Measurements from ENCODE around the gene TAS2R13.

The TAS2R13 gene

DNA sequence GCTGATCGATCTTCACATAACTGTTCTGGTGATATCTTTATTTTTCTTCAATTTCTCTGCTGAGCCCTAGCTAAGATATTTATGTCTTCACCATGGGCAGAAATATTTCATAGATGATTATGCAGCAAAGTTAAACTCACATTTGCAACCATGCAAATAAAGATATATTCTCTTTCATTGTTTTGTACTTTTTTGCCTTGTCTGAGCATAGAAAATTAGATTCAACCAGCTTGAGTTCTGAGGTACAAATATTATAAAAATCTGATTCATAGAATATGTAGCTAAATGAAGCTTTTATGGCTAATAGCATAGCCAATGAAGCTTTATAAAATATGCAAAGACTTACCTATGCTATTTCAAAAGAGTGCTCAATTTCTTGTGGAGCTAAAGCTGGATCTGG is at the start of gene TAS2R13:
TAS2R13 (minus strand) TSS at position 101 of the 400 bp plus-strand sequence. CDS start 264 bp downstream, outside the sequence.
- no peak for DNase-seq

DNA sequence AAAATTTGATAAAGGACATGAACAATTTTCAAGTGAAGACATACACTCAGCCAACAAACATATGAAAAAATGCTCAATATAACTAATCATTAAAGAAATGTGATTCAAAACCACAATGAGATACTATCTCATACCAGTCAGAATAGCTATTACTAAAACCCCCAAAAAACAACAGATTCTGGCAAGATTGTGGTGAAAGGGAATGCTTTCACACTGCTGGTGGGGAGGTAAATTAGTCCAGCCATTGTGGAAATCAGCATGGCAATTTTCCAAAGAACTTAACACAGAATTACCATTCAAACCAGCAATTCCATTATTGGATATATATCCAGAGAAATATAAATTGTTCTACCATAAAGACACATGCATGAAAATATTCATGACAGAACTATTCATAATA is 48.4 kb upstream of the TAS2R13 start:
- DNase-seq = no peak

DNA sequence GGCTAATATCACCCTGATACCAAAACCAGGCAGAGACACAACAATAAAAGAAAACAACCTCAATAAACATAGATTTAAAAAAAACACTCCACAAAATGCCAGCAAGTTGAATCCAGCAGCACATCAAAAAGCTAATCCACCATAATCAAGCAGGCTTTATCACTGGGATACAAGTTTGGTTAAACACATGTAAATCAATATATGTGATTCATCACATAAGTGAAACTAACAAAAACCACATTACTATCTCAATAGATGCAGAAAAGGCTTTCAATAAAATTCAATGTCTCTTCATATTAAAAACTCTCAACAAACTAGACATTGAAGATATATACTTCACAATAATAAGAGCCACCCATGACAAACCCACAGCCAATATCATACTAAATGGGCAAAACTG is 46.7 kb upstream of the TAS2R13 start:
- DNase-seq = no peak

DNA sequence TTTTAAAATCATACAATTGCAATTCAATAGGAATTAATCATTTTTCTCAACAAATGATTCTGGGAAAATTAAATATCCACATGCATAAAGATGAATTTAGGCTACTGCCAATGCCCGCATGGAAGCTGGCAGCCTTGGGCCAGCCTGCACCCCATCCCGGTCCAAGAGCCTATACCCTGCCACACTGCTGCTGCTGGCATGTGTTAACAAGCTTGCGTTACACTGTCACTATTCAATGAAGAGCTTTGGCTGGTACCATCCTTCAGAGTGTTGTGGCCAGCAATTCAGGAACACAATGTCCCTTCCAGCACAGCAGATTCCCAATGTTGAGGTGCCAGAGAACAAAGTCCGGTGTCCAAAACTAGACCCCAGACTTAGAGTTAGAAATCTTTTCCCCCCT is 43.3 kb upstream of the TAS2R13 start:
- DNase-seq = no peak

GRCh38 chr12:10943167-10943566 is 33.8 kb upstream of the TAS2R13 start:
- no peak for DNase-seq

DNA sequence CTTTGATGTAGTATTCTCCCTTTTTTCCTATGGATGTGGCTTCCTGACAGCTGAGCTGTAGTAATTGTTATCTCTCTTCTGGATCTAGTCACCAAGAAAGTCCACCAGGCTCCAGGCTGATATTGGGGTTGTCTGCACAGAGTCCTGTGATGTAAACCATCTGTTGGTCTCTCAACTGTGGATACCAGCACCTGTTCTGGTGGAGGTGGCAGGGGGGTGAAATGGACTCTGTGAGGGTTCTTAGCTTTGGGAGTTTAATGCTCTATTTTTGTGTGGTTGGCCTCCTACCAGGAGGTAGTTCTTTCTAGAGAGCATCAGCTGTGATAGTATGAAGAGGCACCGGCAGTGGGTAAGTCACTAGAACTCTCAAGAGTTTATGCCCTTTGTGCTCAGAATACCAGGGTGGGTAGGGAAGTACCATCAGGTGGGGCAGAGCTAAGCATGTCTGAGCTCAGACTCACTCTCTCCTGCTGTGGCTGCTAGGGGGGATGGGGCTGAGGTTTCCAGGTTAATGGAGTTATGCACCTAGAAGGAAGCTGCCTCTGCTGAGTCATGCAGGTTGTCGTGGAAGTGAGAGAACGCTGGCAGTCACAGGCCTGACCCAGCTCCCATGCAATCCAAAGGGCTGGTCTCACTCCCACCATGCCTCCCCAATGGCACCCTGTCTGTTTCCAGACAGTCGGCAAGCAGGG is 32.7 kb upstream of the TAS2R13 start:
- no peak for DNase-seq

DNA sequence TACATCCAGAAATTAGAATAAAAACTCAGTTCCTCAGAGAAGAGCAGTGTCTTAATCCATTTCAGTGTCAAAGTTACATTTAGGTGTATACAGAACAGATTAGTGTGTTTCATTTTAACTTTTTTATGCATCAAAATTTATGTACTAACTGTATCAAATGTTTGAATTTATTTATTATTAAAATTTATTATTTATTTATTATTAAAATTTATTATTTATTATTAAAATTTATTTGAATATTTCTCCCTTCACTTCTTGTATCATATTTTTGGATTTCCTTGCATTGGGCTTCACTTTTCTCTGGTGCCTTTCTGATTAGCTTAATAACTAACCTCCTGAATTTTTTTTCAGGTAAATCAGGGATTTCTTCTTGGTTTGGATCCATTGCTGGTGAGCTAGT is 32.0 kb upstream of the TAS2R13 start:
- DNase-seq = no peak

- DNase-seq = no peak
These were observed 31.0 kb upstream of the TAS2R13 start for GRCh38 chr12:10940389-10940788.

GRCh38 chr12:10939163-10939562 is 29.8 kb upstream of the TAS2R13 start, which contains the start of gene TAS2R14:
Gene TAS2R14 (minus strand): TSS chr12:10939263. CDS start chr12:10939207, 56 bp downstream.
- no peak for DNase-seq

DNA sequence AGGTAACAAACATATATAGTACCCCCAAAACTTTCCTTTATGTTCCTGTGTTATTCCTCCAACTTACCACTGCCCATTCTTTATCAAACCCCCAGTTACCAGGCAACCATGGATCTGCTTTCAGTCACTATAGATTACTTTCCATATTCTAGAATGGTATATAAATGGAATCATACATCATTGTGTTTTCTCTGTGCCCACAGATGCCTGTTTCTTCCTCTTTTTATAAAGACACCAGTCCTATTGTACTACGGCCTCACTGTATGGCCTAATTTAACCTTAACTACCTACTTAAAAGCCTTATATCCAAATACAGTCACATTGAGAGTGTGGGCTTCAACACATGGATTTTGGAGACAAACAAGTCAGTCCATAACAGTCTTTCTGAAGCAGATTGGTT is 27.1 kb upstream of the TAS2R13 start:
- DNase-seq = no peak

GRCh38 chr12:10928746-10929286 is 19.5 kb upstream of the TAS2R13 start, which contains the start of gene PRH2:
Gene PRH2 (plus strand): TSS chr12:10929236. CDS start chr12:10929274, 38 bp downstream.
- DNase-seq = no peak

- no peak for DNase-seq
These were observed 16.9 kb upstream of the TAS2R13 start for GRCh38 chr12:10926269-10926668.

DNA sequence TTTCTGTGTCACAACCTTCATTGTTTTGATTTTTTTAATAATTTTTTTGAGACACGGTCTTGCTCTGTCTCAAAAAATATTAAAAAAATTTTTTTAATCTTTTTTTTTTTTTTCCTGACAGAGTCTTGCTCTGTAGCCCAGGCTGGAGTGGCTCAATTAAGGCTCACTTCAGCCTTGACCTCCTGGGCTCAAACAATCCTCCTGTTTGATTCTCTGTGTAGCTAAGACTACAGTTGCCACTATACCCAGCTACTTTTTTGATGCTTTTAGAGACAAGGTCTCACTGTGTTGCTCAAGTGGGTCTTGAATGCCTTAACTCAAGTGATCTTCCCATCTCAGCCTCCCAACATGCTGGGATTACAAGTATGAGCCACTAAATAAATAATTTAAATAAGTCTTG is 10.4 kb upstream of the TAS2R13 start:
- no peak for DNase-seq

GRCh38 chr12:10910380-10910779 is 1.0 kb upstream of the TAS2R13 start:
- DNase-seq = no peak

GRCh38 chr12:10904686-10905085 is 4.7 kb downstream of the TAS2R13 start:
- DNase-seq = no peak

- no peak for DNase-seq
These were observed 7.9 kb downstream of the TAS2R13 start for GRCh38 chr12:10901427-10901826.

DNA sequence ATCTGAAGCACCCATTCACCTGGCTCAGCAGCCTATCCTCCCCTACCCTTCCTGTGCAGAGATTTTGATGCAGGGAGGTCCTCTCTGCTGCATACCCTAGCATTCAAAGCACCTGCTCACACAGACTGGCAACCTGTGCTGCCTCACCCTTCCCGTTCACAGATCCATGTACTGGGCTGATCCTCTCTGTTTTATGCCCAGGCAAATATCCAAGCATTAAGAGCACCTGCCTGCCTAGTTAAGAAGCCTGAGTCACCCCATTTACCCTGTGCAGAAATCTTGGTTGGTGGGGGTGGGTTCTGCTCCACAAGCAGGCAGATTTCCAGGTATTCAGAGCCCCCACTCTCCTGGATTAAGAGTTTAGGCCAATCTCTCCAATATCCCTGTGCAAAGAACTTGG is 8.4 kb downstream of the TAS2R13 start:
- no peak for DNase-seq

GRCh38 chr12:10900530-10900929 is 8.8 kb downstream of the TAS2R13 start:
- DNase-seq = no peak

- DNase-seq = no peak
These were observed 12.5 kb downstream of the TAS2R13 start for GRCh38 chr12:10896854-10897253.

DNA sequence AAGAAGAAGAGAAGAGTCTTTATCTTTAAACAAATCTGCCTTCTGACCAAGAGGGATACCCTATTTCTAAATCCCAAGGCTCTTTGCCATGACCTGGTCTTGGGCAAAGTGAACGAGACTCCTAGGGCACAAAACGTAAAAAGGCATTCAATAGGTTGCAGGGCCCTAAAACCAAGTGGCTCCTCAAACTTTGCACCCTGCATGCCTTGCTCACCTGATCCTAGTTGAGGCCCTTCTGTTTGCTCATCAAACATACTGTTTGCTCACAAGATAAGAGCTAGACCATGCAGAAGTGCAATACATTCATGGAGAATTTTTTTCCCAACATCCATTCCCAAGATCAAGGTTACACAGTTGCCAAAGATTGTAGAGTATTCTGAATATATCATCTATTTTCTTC is 17.4 kb downstream of the TAS2R13 start:
- no peak for DNase-seq

DNA sequence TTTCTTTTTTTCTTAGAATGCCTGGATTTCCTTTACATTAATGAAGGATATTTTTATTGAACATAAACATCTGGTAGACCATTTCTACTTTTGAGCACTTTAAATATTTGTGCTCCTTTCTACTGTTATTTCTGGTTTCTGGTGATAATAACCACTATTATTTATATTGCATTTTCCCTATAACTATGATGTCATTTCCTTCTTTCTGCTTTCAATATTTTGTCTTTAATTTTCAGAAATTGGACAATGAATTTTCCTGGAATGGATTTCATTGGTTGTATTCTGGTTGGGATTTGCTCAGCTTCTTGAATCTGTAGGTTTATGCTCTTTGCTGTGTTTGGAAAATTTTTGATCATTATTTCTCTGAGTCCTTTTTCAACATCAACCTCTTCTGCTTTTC is 20.1 kb downstream of the TAS2R13 start:
- DNase-seq = no peak

DNA sequence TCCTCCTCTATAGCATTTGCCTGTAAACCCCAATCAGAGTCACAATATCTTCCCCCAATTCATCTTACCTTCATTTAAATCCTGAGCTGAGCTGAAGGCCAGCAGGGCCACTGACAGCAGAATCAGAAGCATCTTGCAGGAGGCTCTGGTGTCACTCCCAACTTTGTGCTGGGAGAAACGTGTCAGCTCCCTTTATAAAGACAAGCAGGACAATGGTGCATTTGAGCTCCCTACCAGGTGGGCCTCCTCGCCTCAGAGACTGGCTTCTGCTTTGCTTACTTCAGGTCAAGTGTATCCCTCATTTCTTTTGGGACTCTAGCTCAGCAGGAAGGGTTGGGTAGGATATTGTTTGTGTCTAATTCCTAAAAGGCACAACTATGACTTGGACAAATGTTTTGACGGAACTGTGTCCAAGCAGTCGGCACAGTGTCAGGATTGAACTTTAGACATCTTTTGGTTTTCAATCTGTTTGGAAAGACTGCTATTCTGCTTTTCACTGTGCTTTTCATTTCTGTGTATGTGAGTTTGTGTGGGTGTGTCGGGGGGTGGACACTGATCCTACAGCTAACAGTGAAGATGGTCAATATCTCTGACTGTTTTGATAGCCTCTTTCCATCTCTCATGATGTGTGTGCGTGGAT is 25.2 kb downstream of the TAS2R13 start, which contains the start of gene PRH1:
PRH1 (minus strand) TSS at position 170 of the 640 bp plus-strand sequence; CDS start at position 132, 38 bp downstream.
- DNase-seq = no peak

- no peak for DNase-seq
These were observed 36.0 kb downstream of the TAS2R13 start for GRCh38 chr12:10873378-10873777.

GRCh38 chr12:10867381-10867780 is 42.0 kb downstream of the TAS2R13 start:
- no peak for DNase-seq
